ENCODE measurements around the gene ADGRF3.
"Not testable (repeated sequence)": the region's sequence is repeated elsewhere in the genome, so short reads cannot be mapped to it uniquely, and the experiment has no call there.

Gene ADGRF3

GRCh38 chr2:26270373-26270772 lies 76.2 kb downstream of the ADGRF3 start:
- DNase-seq, result no peak

- no peak for DNase-seq
These were observed 76.9 kb downstream of the ADGRF3 start for GRCh38 chr2:26269571-26270158.

- not testable (repeated sequence) for DNase-seq
These were observed 77.8 kb downstream of the ADGRF3 start for GRCh38 chr2:26268670-26269385.

- no peak for DNase-seq
These were observed 78.4 kb downstream of the ADGRF3 start for GRCh38 chr2:26268213-26268612.

GRCh38 chr2:26258836-26259235 lies 87.8 kb downstream of the ADGRF3 start:
- not testable (repeated sequence) for DNase-seq

All from RPMI8226 (cell line).